ENCODE results near the gene NAA20. TPM values are rescaled to one million over a fixed set of nuclear protein-coding genes. Genes with fewer than 3 reads are reported as not detected.

Gene NAA20
- total RNA-seq, 1 experiment from 2014 or later, result 31.0 TPM

- TF ChIP-seq CTCF (IDR thresholded peaks at IDR 0.05; ENCODE audit: unreplicated experiment), result no peak
- peaks cover 9% of the 10 kb centered on the region for H3K4me1 Mint-ChIP-seq (ENCODE audit: low read depth, unreplicated experiment)
- peak overlapping the region; percentile 77 for H3K4me3 Mint-ChIP-seq (ENCODE audit: low read depth, unreplicated experiment)
- H3K9me3 Mint-ChIP-seq (ENCODE audit: low read depth, unreplicated experiment), result no peaks in the 10 kb centered on the region
- H3K27ac Mint-ChIP-seq (ENCODE audit: unreplicated experiment), result peak overlapping the region; percentile 46
- H3K36me3 Mint-ChIP-seq (ENCODE audit: insufficient read depth, unreplicated experiment), result peaks cover 13% of the 10 kb centered on the region
- intact Hi-C loops (cut with micrococcal nuclease; ENCODE audit: unreplicated experiment), result no loop called here
- BruUV-seq (replicated peaks), result no TSS peak
- CTCF ChIA-PET, result no interaction called here
- DNase-seq, result no peak
- H3K27me3 Mint-ChIP-seq (ENCODE audit: unreplicated experiment), result no peaks in the 10 kb centered on the region
Measured at GRCh38 chr20:20017844-20018185, 653 bp downstream of the NAA20 start.

GRCh38 chr20:20018366-20018765 lies 1.2 kb downstream of the NAA20 start:
- Mint-ChIP-seq H3K9me3 (ENCODE audit: low read depth, unreplicated experiment) (no peaks in the 10 kb centered on the region), H3K4me3 (ENCODE audit: low read depth, unreplicated experiment) (peak overlapping the region; percentile 77), H3K36me3 (ENCODE audit: insufficient read depth, unreplicated experiment) (peaks cover 13% of the 10 kb centered on the region), H3K27ac (ENCODE audit: unreplicated experiment) (peak overlapping the region; percentile 46), H3K27me3 (ENCODE audit: unreplicated experiment) (no peaks in the 10 kb centered on the region), H3K4me1 (ENCODE audit: low read depth, unreplicated experiment) (peaks cover 9% of the 10 kb centered on the region)
- CTCF ChIA-PET, result no interaction called here
- BruUV-seq (replicated peaks), result TSS peak; percentile 80
- DNase-seq, result no peak
- TF ChIP-seq CTCF (IDR thresholded peaks at IDR 0.05; ENCODE audit: unreplicated experiment), result no peak
- intact Hi-C loops (cut with micrococcal nuclease; ENCODE audit: unreplicated experiment), result no loop called here

- Mint-ChIP-seq H3K9me3 (ENCODE audit: low read depth, unreplicated experiment) (no peaks in the 10 kb centered on the region), H3K27ac (ENCODE audit: unreplicated experiment) (peak overlapping the region; percentile 61), H3K27me3 (ENCODE audit: unreplicated experiment) (no peaks in the 10 kb centered on the region), H3K4me3 (ENCODE audit: low read depth, unreplicated experiment) (peak overlapping the region; percentile 77), H3K4me1 (ENCODE audit: low read depth, unreplicated experiment) (peaks cover 9% of the 10 kb centered on the region), H3K36me3 (ENCODE audit: insufficient read depth, unreplicated experiment) (peaks cover 13% of the 10 kb centered on the region)
- CTCF ChIA-PET, result no interaction called here
- intact Hi-C loops (cut with micrococcal nuclease; ENCODE audit: unreplicated experiment), result no loop called here
- no peak for TF ChIP-seq CTCF (IDR thresholded peaks at IDR 0.05; ENCODE audit: unreplicated experiment)
- no TSS peak for BruUV-seq (replicated peaks)
- DNase-seq, result peak; percentile 1
Measured at GRCh38 chr20:20019123-20019522, 2.0 kb downstream of the NAA20 start.

- no peaks in the 10 kb centered on the region for H3K9me3 Mint-ChIP-seq (ENCODE audit: low read depth, unreplicated experiment)
- intact Hi-C loops (cut with micrococcal nuclease; ENCODE audit: unreplicated experiment), result no loop called here
- H3K36me3 Mint-ChIP-seq (ENCODE audit: insufficient read depth, unreplicated experiment), result peaks cover 13% of the 10 kb centered on the region
- no peaks in the 10 kb centered on the region for H3K27me3 Mint-ChIP-seq (ENCODE audit: unreplicated experiment)
- no peak for DNase-seq
- H3K27ac Mint-ChIP-seq (ENCODE audit: unreplicated experiment), result no peak overlapping the region
- peaks cover 9% of the 10 kb centered on the region for H3K4me1 Mint-ChIP-seq (ENCODE audit: low read depth, unreplicated experiment)
- CTCF ChIA-PET, result no interaction called here
- TF ChIP-seq CTCF (IDR thresholded peaks at IDR 0.05; ENCODE audit: unreplicated experiment), result no peak
- H3K4me3 Mint-ChIP-seq (ENCODE audit: low read depth, unreplicated experiment), result no peak overlapping the region
- no TSS peak for BruUV-seq (replicated peaks)
Measured at GRCh38 chr20:20020908-20021307, 3.7 kb downstream of the NAA20 start.

GRCh38 chr20:20021835-20022234 lies 4.7 kb downstream of the NAA20 start:
- DNase-seq, result no peak
- CTCF ChIA-PET, result no interaction called here
- intact Hi-C loops (cut with micrococcal nuclease; ENCODE audit: unreplicated experiment), result no loop called here
- no peak for TF ChIP-seq CTCF (IDR thresholded peaks at IDR 0.05; ENCODE audit: unreplicated experiment)
- Mint-ChIP-seq H3K4me3 (ENCODE audit: low read depth, unreplicated experiment) (no peak overlapping the region), H3K9me3 (ENCODE audit: low read depth, unreplicated experiment) (no peaks in the 10 kb centered on the region), H3K4me1 (ENCODE audit: low read depth, unreplicated experiment) (peaks cover 9% of the 10 kb centered on the region), H3K36me3 (ENCODE audit: insufficient read depth, unreplicated experiment) (peaks cover 11% of the 10 kb centered on the region), H3K27me3 (ENCODE audit: unreplicated experiment) (no peaks in the 10 kb centered on the region), H3K27ac (ENCODE audit: unreplicated experiment) (no peak overlapping the region)
- no TSS peak for BruUV-seq (replicated peaks)

All from Calu3 (cell line).